ENCODE data around the gene MAP3K13.

The MAP3K13 gene

GRCh38 chr3:185362850-185363661 lies at the start of gene MAP3K13:
TSS of gene MAP3K13 (plus strand) at chr3:185363136. CDS start at chr3:185428582, 65,446 bp downstream.
- no peak for DNase-seq (ENCODE audit: low read depth)

GRCh38 chr3:185313693-185314246 lies 49.2 kb upstream of the MAP3K13 start:
- no peak for DNase-seq (ENCODE audit: low read depth)

DNA sequence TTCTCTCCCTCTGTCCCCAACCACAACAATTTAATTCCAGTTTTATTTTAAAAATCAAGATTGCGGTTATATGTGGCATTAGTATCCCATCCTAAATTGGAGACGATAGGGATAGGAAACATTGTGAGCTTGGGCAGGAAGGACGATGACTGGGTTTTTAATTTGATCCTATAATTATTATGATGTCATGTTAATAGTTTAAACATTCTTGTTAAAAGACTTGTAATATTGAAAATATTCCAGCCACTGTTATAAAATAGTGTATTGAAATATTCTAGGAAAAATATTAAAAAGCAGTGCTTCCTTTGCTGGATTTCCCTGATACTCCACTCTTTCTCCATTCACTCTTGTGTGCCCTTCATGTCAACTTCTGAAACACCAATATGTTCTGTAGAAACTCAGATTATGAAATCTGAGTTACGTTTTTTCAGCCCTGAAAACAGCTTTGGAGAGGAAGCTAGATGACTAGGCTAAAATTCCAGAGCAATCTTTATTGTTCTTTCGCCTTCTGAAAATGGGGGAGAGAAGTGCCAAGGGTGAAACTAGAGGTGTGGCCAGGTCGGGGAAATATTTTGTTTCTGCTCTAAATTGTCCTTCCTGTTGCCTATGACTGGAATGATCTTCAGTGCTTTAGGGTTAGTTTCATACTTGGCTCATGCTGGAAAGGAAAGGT lies 46.1 kb upstream of the MAP3K13 start:
- no peak for DNase-seq (ENCODE audit: low read depth)

- DNase-seq (ENCODE audit: low read depth) = no peak
Observed at GRCh38 chr3:185317674-185318073, 45.3 kb upstream of the MAP3K13 start.

- no peak for DNase-seq (ENCODE audit: low read depth)
Observed at GRCh38 chr3:185318141-185318540, 44.8 kb upstream of the MAP3K13 start.

- DNase-seq (ENCODE audit: low read depth) = no peak
Observed at GRCh38 chr3:185319801-185320200, 43.1 kb upstream of the MAP3K13 start.

- DNase-seq (ENCODE audit: low read depth) = no peak
Observed at GRCh38 chr3:185320949-185321348, 42.0 kb upstream of the MAP3K13 start.

DNA sequence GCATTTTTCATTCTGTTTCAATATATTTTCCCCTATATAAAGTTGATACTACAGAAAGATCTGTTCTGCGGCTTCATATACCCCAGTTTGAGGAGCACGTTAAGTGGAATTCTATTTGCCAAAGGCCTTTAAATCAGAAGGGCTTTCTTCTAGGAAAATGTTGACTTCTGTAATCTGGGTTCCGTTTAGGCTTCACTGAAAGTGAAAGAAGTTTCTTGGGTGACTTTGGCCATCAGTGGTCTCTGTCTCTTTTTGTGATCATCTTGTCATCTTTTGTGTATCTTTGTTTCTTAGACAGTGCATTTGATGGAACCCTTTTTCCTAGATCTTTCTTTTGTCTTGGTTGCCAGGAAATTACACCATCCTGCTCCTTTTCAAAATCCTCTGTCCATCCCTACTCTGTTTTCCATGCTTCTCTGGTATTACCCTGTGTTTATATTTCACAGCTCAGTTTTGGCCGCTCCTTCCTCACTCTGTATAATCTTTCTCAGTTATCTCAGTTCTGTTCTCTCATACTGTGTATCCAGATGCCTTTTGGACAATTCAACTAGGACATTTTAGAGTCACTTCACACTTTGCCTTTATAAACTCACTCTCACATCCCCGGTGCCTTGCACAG lies 40.7 kb upstream of the MAP3K13 start:
- DNase-seq (ENCODE audit: low read depth) = no peak

DNA sequence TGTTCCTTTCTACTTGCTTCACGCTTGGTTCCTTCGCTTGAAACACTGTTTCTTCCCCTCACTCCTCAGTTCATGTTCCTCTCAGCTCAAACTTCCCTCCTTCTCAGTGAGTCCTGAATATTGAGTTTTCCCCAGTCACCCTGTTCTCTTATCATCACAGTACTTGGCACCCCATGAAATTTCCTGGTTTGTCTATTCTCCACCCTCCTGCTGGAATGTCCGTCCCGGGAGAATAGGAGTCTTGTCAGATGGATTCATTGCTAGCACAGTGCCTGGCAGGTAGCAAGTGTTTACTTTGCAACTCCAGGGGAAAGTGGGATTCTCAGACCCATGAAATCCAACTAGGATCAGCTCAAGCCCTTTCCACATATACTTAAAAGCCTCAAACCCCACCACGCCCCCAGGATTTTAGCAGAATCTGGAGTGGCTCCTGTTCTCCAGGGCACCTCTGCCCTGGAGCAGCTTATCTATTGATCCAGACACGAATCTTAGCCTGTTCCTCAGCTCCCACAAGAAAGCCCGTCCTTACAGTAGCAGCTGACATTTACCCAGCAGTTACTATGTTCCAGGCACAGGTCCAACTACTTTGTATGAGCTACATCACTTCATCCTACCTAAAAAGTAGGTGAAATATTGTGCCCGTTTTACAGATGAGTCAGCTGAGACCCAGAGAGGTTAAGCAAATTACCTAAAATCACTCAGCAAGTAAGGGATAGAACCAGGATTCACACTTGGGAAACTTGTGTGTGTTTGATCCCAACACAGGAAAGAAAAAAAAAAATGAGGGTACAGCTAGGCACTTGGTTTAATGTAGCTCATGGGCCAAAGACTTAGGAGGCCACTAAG lies 36.8 kb upstream of the MAP3K13 start:
- no peak for DNase-seq (ENCODE audit: low read depth)

DNA sequence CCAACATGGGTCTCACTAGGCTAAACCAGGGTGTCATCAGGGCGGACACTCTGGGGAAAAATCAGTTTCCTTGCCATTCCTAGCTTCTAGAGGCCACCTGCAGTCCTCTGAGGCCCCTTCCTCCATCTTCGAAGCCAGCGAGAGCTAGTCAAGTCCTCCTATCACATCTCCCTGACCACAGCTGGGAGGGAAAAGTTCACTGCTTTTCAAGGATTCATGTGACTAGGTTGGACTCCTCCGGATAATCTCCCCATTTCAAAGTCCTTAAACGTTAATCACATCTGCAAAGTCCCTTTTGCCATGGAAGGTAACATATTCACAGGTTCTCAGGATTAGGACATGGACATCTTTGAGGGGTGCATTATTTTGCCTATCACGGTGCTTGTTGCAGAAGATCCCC lies 35.9 kb upstream of the MAP3K13 start:
- DNase-seq (ENCODE audit: low read depth) = no peak

- DNase-seq (ENCODE audit: low read depth) = no peak
Observed at GRCh38 chr3:185328324-185329004, 34.5 kb upstream of the MAP3K13 start.

DNA sequence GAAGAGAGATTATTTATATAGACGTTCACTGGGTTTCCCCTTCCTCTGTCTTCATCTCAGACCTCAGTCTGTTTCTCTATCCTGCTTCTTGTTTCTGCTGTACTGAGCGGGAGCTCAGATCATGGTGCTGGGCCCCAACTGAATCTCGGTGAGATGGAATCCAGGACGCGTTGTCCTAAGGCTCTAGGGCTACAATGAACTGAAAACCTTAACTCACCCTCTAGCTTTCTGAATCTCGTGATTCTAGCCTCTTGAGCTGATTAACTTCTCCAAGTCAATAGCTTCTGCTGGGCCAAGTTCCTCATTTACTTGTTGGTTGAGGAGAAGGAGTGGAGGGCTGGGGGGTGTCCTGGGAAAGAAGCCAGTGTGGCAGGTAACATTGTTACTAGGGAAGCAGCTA lies 32.7 kb upstream of the MAP3K13 start:
- DNase-seq (ENCODE audit: low read depth) = no peak

DNA sequence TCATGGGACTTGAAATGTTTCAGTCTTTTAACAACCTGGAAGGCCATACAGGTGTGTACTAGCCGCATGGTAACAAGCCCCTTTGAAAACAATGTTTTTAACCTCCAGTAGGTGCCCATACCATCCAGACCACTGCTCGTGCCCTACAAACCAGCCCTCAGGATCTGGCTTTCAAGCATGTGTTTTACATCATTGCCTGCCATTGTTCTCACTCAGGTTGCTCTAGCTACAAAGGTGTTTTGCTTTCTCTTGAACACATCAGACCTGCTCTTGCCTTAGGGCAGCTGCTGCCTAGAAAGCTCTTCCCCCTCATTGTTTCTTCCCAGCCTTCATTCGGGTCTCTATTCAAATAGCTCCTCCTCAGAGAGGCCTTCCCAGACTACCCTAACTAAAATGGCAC lies 32.3 kb upstream of the MAP3K13 start:
- no peak for DNase-seq (ENCODE audit: low read depth)

- DNase-seq (ENCODE audit: low read depth) = no peak
Observed at GRCh38 chr3:185332026-185332735, 30.8 kb upstream of the MAP3K13 start.

DNA sequence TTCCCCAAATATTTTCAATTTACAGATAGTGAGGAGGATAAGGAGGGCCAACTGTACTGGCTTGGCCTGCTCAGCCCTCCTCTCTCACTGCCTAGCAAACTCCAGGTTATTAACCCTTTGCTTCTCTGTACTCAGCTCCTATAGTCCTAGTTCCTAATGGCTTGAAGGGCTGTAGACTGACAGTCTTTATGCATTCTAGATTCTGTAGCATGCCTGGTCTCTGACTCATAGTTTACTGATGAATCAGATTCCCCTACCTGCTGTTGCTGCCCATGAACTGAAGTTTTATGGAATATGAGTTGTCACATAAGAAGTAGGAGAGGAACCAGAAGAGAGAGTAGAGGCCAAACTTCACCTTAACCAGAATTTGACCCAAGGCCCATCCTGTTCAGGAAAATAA lies 27.1 kb upstream of the MAP3K13 start:
- no peak for DNase-seq (ENCODE audit: low read depth)

- DNase-seq (ENCODE audit: low read depth) = no peak
Observed at GRCh38 chr3:185337231-185337816, 25.6 kb upstream of the MAP3K13 start.

DNA sequence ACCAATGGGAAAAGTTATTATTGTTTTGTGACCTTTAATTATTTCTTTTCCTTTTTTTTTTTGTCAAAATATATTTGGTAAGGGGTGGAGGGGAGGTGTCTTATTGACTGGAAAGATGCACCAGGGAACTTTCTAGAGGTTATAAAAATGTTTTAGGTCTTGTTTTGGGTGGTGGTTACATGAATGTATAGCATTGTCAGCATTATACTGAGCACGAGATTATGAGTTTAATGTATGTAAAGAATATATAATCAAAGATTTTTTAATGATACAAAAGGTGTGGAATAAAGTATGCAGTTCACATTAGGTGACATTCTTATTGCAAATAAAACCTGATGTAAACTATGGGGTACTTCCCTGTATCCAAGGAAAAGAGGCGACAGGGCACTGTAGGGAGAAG lies 23.0 kb upstream of the MAP3K13 start:
- DNase-seq (ENCODE audit: low read depth) = no peak

DNA sequence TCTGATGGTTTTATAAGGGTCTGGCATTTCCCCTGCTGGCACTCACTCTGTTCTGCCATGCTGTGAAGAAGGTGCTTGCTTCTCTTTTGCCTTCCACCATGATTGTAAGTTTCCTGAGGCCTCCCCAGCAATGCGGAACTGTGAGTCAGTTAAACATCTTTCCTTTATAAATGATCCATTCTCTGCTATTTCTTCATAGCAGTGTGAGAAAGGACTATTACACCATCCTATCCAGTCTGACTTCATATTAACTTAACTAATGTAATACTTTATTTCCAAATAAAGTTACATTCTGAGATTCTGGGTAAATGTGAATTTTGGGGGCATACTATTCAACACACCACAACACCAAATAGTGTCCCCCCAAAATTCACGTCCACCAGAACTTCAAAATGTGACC lies 22.2 kb upstream of the MAP3K13 start:
- no peak for DNase-seq (ENCODE audit: low read depth)

GRCh38 chr3:185341616-185342458 lies 21.1 kb upstream of the MAP3K13 start:
- DNase-seq (ENCODE audit: low read depth) = no peak
